K562 (cell line): ENCODE results near the gene BET1L. TPM values are rescaled to one million over a fixed set of nuclear protein-coding genes. Genes with fewer than 3 reads are reported as not detected.
A peak's percentile ranks its signal among the peaks of the same experiment; 100 is the strongest.

Experiments
- ATAC-seq: fragments of 200-7000 bp; cut with Tn5 transposase; 3 replicates; pipeline ENCODE4 v1.9.1; 2020; ENCODE audit warnings: moderate library complexity
- BruUV-seq: library from RNA; stranded (reverse); fragments of 400-500 nt; replicated peaks from 2 replicates; lab custom pipeline; 2021; lab: Mats Ljungman, UMichigan
- CTCF ChIA-PET: fragments of 300-600 bp; formaldehyde crosslinking; extraction: SDS; loops from one replicate; lab custom pipeline; 2021; ENCODE audit warnings: low intra/inter-chr PET ratio; lab: Yijun Ruan, JAX
- POLR2A ChIA-PET: fragments of 300-600, 350-650 bp; sonication (Branson Sonifier 250); formaldehyde crosslinking; extraction: SDS; loops from one replicate; lab custom pipeline; 2021; ENCODE audit warnings: antibody characterized with exemption, inconsistent platforms; lab: Yijun Ruan, JAX
- DNase-seq, 4 experiments: peaks; one replicate each; pipeline versions ENCODE4 v3.0.0 to v3.0.0-alpha.2; 2011 to 2018; ENCODE audit warnings: low spot score in 3 of 4, mixed read lengths in 3 of 4; ENCODE audit errors: extremely low read depth in 1 of 4
- FAIRE-seq: peaks from 2 replicates; lab custom pipeline; 2011; peaks lifted over from hg19 to GRCh38; lab: Jason Lieb, UNC
- H2AFZ ChIP-seq: 2 replicates; pipeline ENCODE4 v1.6.0; 2011; ENCODE audit warnings: low read depth, low read length, control low read depth, inconsistent platforms
- H3K27ac ChIP-seq: fragments of 200-600 bp; 3 replicates; pipeline ENCODE4 v1.8.0; 2011; ENCODE audit warnings: low read depth, mild to moderate bottlenecking, control low read depth, inconsistent platforms, low read length, moderate library complexity, mixed read lengths; ENCODE audit errors: extremely low read depth
- H3K27me3 ChIP-seq, 2 experiments: fragments of 300-600 bp in 1 of 2; 2 replicates in 1 of 2; 3 replicates in 1 of 2; pipeline versions ENCODE4 v1.6.0 to v1.8.0; 2011; ENCODE audit warnings: inconsistent platforms in 2 of 2, low read length in 2 of 2, mild to moderate bottlenecking in 1 of 2, mixed read lengths in 1 of 2, moderate library complexity in 1 of 2; ENCODE audit not compliant: control insufficient read depth in 2 of 2, insufficient read depth in 2 of 2
- H3K36me3 ChIP-seq: fragments of 300-600 bp; 3 replicates; pipeline ENCODE4 v1.8.0; 2011; ENCODE audit warnings: mild to moderate bottlenecking, low read length, inconsistent platforms; ENCODE audit not compliant: control insufficient read depth, insufficient read depth
- H3K4me1 ChIP-seq, 2 experiments: fragments of 200-600 bp in 1 of 2; replicated peaks in 1 of 2; 2 replicates in 1 of 2; 3 replicates in 1 of 2; pipeline versions ENCODE4 v1.5.1 to v1.8.0; 2011; ENCODE audit warnings: inconsistent platforms in 2 of 2, low read length in 2 of 2, mild to moderate bottlenecking in 1 of 2, mixed read lengths in 1 of 2, moderate library complexity in 1 of 2; ENCODE audit not compliant: control insufficient read depth in 2 of 2, insufficient read depth in 2 of 2
- H3K4me2 ChIP-seq: 2 replicates; pipeline ENCODE4 v1.6.1; 2011; ENCODE audit warnings: low read length, control low read depth, inconsistent platforms, mixed read lengths; ENCODE audit not compliant: insufficient read depth
- H3K4me3 ChIP-seq: fragments of 200-600 bp; sonication (generic), shearing (Covaris generic); 2 replicates; pipeline ENCODE4 v1.5.1; 2016; ENCODE audit warnings: control low read depth, inconsistent platforms
- H3K79me2 ChIP-seq: fragments of 200-600 bp; 3 replicates; pipeline ENCODE4 v1.8.0; 2011; ENCODE audit warnings: low read length, inconsistent platforms; ENCODE audit not compliant: control insufficient read depth, insufficient read depth
- H3K9ac ChIP-seq, 2 experiments: 2 replicates each; pipeline versions ENCODE4 v1.6.0 to v1.6.1; 2011; ENCODE audit warnings: low read depth in 2 of 2, low read length in 2 of 2, control low read depth in 1 of 2, inconsistent platforms in 1 of 2, mild to moderate bottlenecking in 1 of 2, mixed read lengths in 1 of 2; ENCODE audit not compliant: insufficient read depth in 1 of 2
- H3K9me1 ChIP-seq: one replicate; pipeline ENCODE4 v1.6.0; 2011; ENCODE audit warnings: inconsistent platforms, mild to moderate bottlenecking, low read length, moderate library complexity; ENCODE audit not compliant: control insufficient read depth, insufficient read depth
- H3K9me3 ChIP-seq: replicated peaks from 2 replicates; pipeline ENCODE4 v1.5.1; 2011; ENCODE audit warnings: low read depth, low read length, inconsistent platforms; ENCODE audit not compliant: control insufficient read depth, insufficient read depth
- H4K20me1 ChIP-seq: replicated peaks from 2 replicates; pipeline ENCODE4 v1.6.1; 2011; ENCODE audit warnings: low read length, inconsistent platforms, mixed read lengths; ENCODE audit not compliant: control insufficient read depth, insufficient read depth
- ELF2 ChIP-seq: fragments of 250-450 bp; sonication (Bioruptor Pico); IDR thresholded peaks from 2 replicates; pipeline ENCODE4 v1.5.0; 2021; ENCODE audit warnings: mild to moderate bottlenecking
- POLR2A ChIP-seq: fragments of 450-650 bp; conservative IDR thresholded peaks from 2 replicates; pipeline ENCODE4 v1.6.1; 2016
- RBFOX2 ChIP-seq: fragments of 200-400 bp; formaldehyde crosslinking; IDR thresholded peaks from 2 replicates; pipeline ENCODE4 v1.6.1; 2017; ENCODE audit warnings: low read depth, mild to moderate bottlenecking, low read length, moderate library complexity
- SUPT5H ChIP-seq: fragments of 450-650 bp; IDR thresholded peaks from 2 replicates; pipeline ENCODE4 v1.6.1; 2016
- ZBTB17 ChIP-seq: fragments of 450-650 bp; formaldehyde crosslinking; IDR thresholded peaks from 2 replicates; pipeline ENCODE4 v1.4.0; 2020; ENCODE audit warnings: mild to moderate bottlenecking
- ZNF184 ChIP-seq: sonication (generic); formaldehyde crosslinking; IDR thresholded peaks from 2 replicates; pipeline ENCODE4 v1.5.0; 2020; ENCODE audit warnings: missing genetic modification reagents
- WGBS: fragments of 100-300 bp; shearing (Covaris generic); methylation state at CpG from one replicate; pipeline ENCODE4 v1.1.6; 2016; ENCODE audit warnings: low coverage, mixed read lengths; ENCODE audit not compliant: insufficient coverage; ENCODE audit errors: missing lambda C conversion rate; 5-methylcytosine and 5-hydroxymethylcytosine counted together
- in situ Hi-C: fragments of 300-500 bp; cut with MboI; formaldehyde crosslinking; loops from 4 replicates; pipeline ENCODE4 v1.15.0; 2018; ENCODE audit warnings: inconsistent platforms, mixed read lengths
- intact Hi-C: fragments of 100-400 bp; cut with micrococcal nuclease; formaldehyde crosslinking; loops from 2 replicates; pipeline ENCODE4 v1.14.2; 2022
- polyA plus RNA-seq, 8 experiments: library from polyadenylated mRNA; depleted of rRNA in 4 of 8; stranded (reverse) in 5 of 8; unstranded in 3 of 8; fragments of >200 nt; fragmentation: Nextera tagmentation in 2 of 8; fragmentation: Illumina TruSeq in 1 of 8; extraction: Ambion mirVana in 2 of 8; extraction: Trizol in 1 of 8; gene quantifications; 2 replicates each; pipeline versions ENCODE4 v1.2.1 to v1.2.3, GENCODE V29; 2011 to 2014; ENCODE audit warnings: inconsistent platforms in 1 of 8, missing spikeins in 1 of 8
- total RNA-seq, 7 experiments: library from RNA; depleted of rRNA in 6 of 7; stranded (reverse); fragments of >200 nt in 6 of 7; fragmentation: Illumina TruSeq in 2 of 7; extraction: Trizol in 2 of 7; gene quantifications; 2 replicates each; pipeline versions ENCODE4 v1.2.1 to v1.2.3, GENCODE V29; 2011 to 2021; ENCODE audit warnings: low replicate concordance in 1 of 7

BET1L gene
- total and polyA plus RNA-seq, 9 of the 15 experiments (the other 6 are each of a cell fraction or from before 2014, with no cell fraction given): 9.9 to 69.1 (median 19.9) TPM

GRCh38 chr11:203056-203944 is 3.9 kb downstream of the BET1L start:
- FAIRE-seq (no peak), DNase-seq (no peak), ATAC-seq (no peak)
- Histone ChIP-seq H3K4me3 (no peak overlapping the region), H3K9me3 (no peaks in the 10 kb centered on the region), H3K9me1 (no peaks in the 10 kb centered on the region), H3K27me3 (no peaks in the 10 kb centered on the region; a peak in 1 of 5 replicates), H3K4me1 (peaks cover 24 to 52% of the 10 kb centered on the region in 2 experiments; a peak in 4 of 5 replicates), H3K36me3 (peaks cover 52% of the 10 kb centered on the region), H3K27ac (no peak overlapping the region; the same call in 2 of the 3 replicates), H2AFZ (no peak overlapping the region), H3K79me2 (peaks cover 42% of the 10 kb centered on the region), H3K4me2 (no peak overlapping the region), H3K9ac (peak overlapping the region in 1 of 2 experiments; percentile 70; a peak in 2 of 4 replicates), H4K20me1 (peaks cover 25% of the 10 kb centered on the region)
- no peak for TF ChIP-seq ELF2 (CRISPR knock-in tag)
- TF ChIP-seq SUPT5H: 0 out of 2 replicates have a peak, but pooled peaks have one; percentile 61
- peak; percentile 46; the same call in 1 of the 2 replicates for TF ChIP-seq RBFOX2
- TF ChIP-seq ZBTB17 (CRISPR knock-in tag): no peak
- TF ChIP-seq ZNF184: no peak
- TF ChIP-seq POLR2A: peak; percentile 56; the same call in 1 of the 2 replicates
- CTCF ChIA-PET: no interaction called here
- no TSS peak for BruUV-seq
- POLR2A ChIA-PET: interaction anchor here (0.6 to 2.1 kb wide), 3 partner anchors 13 to 373 kb away, joined by 3 to 4 read pairs (median 3); partner anchors contain the start of gene PHRF1
- in situ Hi-C loops (no loop called here), intact Hi-C loops (no loop called here)
- 83% methylated on average over 6 of the region's 7 CpGs for WGBS
